Left ventricle myocardium inferior (tissue), 1 donor: ENCODE measurements around the gene CD48. TPM values are rescaled to one million over a fixed set of nuclear protein-coding genes. Genes with fewer than 3 reads are reported as not detected.

Source experiments
- DNase-seq: peaks from one replicate; pipeline ENCODE4 v3.0.0-alpha.2; 2020
- H3K27ac ChIP-seq: fragments of 200-600 bp; replicated peaks from 2 replicates; pipeline ENCODE4 v1.8.0; 2021
- H3K27me3 ChIP-seq: fragments of 200-600 bp; 2 replicates; pipeline ENCODE4 v1.8.0; 2021; ENCODE audit warnings: low read depth
- H3K36me3 ChIP-seq: fragments of 200-600 bp; 2 replicates; pipeline ENCODE4 v1.8.0; 2021
- H3K4me1 ChIP-seq: fragments of 200-600 bp; 2 replicates; pipeline ENCODE4 v1.8.0; 2021
- H3K4me3 ChIP-seq: fragments of 200-600 bp; 2 replicates; pipeline ENCODE4 v1.8.0; 2021; ENCODE audit warnings: mild to moderate bottlenecking, moderate library complexity
- H3K9me3 ChIP-seq: fragments of 200-600 bp; replicated peaks from 2 replicates; pipeline ENCODE4 v1.8.0; 2021
- intact Hi-C: fragments of 100-400 bp; cut with micrococcal nuclease; formaldehyde crosslinking; loops from one replicate; pipeline ENCODE4 v1.11.0; 2022
- total RNA-seq: library from RNA; stranded (reverse); fragmentation: NEBNext Ultra II Directional; extraction: Animal tissue kit (Norgen Biotek cat#: 25700); gene quantifications from one replicate; pipeline ENCODE4 v1.2.1, GENCODE V29; 2021
- TF ChIP-seq, protein P1 (sequence below): fragments of 200-600 bp; IDR thresholded peaks from 2 replicates; pipeline ENCODE4 v1.8.0; 2021; ENCODE audit warnings: antibody characterized with exemption, mild to moderate bottlenecking, borderline replicate concordance
- donor health status: DM: no; HTN: yes; CAD: no; lungs with severe emphysema.

Gene CD48
- total RNA-seq, 1 donor from 2014 or later: 1.3 TPM

DNA sequence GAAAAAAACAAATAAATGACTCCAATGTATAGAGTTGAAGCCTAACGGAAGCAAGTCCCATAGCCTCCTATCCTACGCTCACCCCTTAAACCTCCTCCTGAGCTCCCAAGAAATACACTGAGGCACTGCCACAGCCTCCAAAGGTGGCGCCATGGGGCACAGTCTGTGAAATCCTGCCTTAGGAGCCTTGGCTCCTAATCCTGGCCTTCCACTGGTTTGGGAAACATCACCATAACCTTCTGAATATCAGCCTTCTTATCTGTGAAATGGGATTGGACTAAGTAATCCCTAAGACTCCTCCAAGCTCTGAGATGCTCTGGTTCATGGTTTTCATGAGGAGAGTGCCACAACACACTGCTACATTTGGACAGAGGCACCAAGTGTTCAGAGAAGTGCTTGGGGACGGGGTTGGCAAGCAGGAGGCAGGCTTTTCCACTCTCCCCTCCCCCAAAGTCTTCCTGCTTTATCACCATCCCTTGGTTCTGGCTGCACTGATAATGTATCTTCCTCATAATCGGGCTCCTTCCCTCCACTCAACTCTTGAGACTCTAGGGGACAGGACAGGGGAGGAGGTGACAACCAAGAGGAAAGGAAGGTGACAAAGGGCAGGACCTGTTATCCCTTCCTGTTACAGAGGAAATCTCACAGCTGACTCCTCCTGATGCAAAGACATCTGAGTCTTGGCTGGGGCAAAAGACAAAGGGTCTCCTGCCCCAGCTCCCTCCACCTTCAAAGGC is 30.2 kb upstream of the CD48 start:
- DNase-seq: no peak
- peaks cover 10% of the 10 kb centered on the region for H3K27me3 ChIP-seq
- intact Hi-C loops: no loop called here
- no peak overlapping the region for H3K4me3 ChIP-seq
- H3K27ac ChIP-seq: no peak overlapping the region
- no peaks in the 10 kb centered on the region for H3K36me3 ChIP-seq
- TF ChIP-seq, protein P1, sequence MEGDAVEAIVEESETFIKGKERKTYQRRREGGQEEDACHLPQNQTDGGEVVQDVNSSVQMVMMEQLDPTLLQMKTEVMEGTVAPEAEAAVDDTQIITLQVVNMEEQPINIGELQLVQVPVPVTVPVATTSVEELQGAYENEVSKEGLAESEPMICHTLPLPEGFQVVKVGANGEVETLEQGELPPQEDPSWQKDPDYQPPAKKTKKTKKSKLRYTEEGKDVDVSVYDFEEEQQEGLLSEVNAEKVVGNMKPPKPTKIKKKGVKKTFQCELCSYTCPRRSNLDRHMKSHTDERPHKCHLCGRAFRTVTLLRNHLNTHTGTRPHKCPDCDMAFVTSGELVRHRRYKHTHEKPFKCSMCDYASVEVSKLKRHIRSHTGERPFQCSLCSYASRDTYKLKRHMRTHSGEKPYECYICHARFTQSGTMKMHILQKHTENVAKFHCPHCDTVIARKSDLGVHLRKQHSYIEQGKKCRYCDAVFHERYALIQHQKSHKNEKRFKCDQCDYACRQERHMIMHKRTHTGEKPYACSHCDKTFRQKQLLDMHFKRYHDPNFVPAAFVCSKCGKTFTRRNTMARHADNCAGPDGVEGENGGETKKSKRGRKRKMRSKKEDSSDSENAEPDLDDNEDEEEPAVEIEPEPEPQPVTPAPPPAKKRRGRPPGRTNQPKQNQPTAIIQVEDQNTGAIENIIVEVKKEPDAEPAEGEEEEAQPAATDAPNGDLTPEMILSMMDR: no peak
- peaks cover 9% of the 10 kb centered on the region for H3K9me3 ChIP-seq
- no peaks in the 10 kb centered on the region for H3K4me1 ChIP-seq

DNA sequence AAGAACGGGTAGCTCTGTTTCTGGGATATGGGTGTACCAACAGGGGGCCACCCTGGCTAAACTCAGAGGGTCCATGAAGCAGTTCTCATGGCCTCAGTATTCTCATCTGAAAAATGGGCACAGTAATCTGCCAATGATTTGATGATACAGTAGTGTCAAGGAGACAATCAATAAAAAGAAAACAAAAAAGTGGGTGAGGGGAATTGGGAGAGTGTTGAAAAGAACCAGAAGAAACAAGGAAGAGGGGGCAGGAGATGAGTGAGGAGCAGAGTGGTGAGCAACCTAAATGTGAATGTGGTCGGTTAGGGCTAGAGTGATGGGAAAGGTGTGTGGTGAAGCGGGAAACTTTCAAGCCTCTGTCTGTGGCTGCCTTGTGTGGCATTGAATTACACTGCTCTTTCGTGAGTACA is 29.5 kb upstream of the CD48 start:
- TF ChIP-seq, protein P1: no peak
- intact Hi-C loops: no loop called here
- Histone ChIP-seq H3K9me3 (peaks cover 16% of the 10 kb centered on the region), H3K4me1 (no peaks in the 10 kb centered on the region), H3K36me3 (no peaks in the 10 kb centered on the region), H3K27ac (no peak overlapping the region), H3K4me3 (no peak overlapping the region), H3K27me3 (peaks cover 10% of the 10 kb centered on the region)
- DNase-seq: no peak

DNA sequence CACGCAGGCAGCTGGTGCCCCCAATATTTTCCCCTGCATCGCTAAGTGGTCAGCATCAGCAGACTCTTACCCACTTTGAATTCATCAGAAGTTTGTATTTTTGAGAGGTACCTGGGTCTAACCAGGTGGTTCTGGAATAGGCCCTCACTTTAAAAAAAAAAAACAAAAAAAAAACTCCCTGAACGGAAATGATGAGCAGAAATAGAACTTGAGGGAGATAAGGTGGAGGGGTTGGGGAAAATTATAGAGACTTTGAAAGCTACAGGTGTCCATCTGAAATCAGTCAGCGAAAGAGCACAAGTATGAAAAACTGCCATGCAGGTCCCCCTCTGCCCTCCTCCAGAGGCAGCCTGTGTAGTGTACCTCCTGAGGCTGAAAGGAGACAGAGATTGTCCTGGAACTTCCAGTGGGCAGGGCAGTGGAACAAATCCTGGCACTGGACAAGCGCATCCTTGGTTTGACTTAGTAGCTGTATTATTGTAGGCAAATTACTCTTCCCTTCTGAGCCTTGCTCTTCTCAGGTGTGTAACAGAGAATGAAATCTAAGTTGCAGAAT is 28.6 kb upstream of the CD48 start:
- Histone ChIP-seq H3K36me3 (no peaks in the 10 kb centered on the region), H3K9me3 (peaks cover 16% of the 10 kb centered on the region), H3K27ac (no peak overlapping the region), H3K27me3 (peaks cover 10% of the 10 kb centered on the region), H3K4me3 (no peak overlapping the region), H3K4me1 (no peaks in the 10 kb centered on the region)
- TF ChIP-seq, protein P1: no peak
- no peak for DNase-seq
- intact Hi-C loops: no loop called here

DNA sequence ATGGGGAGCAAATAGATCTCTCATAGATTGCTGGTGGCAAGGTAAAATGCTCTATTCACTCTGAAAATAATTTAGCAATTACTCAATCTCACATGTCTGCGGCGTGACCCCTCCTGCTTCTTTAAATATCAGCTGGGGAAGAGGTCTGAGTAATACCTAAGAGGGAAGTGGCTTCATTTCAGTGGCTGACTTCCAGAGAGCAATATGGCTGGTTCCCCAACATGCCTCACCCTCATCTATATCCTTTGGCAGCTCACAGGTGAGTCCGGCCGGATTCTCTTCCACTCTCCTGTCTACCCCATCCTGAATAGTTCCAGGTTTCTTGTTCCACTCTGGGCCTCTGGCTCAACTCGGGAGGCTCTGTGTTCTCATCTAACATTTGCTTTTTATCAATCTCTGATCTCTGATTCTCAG is 27.5 kb upstream of the CD48 start, which contains the start of gene SLAMF7:
Gene SLAMF7 (plus strand): TSS at position 150 of the 414 bp plus-strand sequence. CDS start 55 bp downstream, at position 205.
- no peak within 1 kb of the TSS for H3K4me3 ChIP-seq
- TF ChIP-seq, protein P1: no peak
- peaks cover 10% of the 10 kb centered on the region for H3K27me3 ChIP-seq
- no peak within 1 kb of the TSS for H3K27ac ChIP-seq
- intact Hi-C loops: no loop called here
- no peaks in the 10 kb centered on the region for H3K36me3 ChIP-seq
- no peaks in the 10 kb centered on the region for H3K4me1 ChIP-seq
- no peak for DNase-seq
- peaks cover 16% of the 10 kb centered on the region for H3K9me3 ChIP-seq

DNA sequence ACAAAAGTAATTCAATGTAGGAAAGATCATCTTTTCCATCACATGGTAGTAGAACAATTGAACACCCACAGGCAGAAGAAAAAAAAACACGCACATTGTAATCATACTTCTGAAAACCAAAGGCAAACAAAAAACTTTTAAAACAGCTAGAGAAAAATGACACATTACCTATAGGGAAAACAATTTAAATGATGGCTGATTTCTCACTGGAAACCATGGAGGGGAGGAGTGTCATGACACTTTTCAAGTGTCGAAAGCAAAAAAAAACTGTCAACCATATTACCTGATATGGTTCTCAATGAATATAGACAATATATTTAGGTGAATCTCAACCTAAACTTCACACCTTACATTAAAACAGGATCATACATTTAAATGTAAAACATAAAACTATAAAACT is 26.6 kb upstream of the CD48 start:
- intact Hi-C loops: no loop called here
- TF ChIP-seq, protein P1: no peak
- Histone ChIP-seq H3K27me3 (peaks cover 10% of the 10 kb centered on the region), H3K36me3 (no peaks in the 10 kb centered on the region), H3K9me3 (peaks cover 16% of the 10 kb centered on the region), H3K4me1 (no peaks in the 10 kb centered on the region), H3K4me3 (no peak overlapping the region), H3K27ac (no peak overlapping the region)
- DNase-seq: no peak
